CD1c-positive myeloid dendritic cell (primary cell): ENCODE measurements around the gene JHY.
A peak's percentile ranks its signal among the peaks of the same experiment; 100 is the strongest.

Experiments used
- DNase-seq: peaks from one replicate; pipeline ENCODE4 v3.0.0-alpha.2; 2016; ENCODE audit errors: extremely low spot score

Gene JHY

DNA sequence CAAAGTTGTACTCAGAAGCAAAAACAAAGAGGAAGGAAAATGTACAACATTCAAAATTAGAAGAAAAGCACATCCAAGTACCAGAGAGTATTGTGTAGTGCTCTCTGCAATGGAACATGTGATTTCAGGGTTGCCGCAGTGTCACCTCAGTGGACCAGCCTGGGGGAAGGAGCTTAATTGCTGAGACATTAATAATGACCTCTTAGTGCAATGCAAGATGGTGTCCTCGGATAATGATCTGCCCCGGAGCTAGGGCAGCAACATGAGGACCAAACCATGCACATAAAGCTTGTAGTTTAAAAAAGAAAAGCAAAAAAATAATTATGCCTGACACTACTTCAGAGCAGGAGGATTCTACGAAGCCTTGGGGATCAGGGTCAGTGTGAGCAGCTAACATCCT is 11.3 kb upstream of the JHY start:
- DNase-seq, result no peak

DNA sequence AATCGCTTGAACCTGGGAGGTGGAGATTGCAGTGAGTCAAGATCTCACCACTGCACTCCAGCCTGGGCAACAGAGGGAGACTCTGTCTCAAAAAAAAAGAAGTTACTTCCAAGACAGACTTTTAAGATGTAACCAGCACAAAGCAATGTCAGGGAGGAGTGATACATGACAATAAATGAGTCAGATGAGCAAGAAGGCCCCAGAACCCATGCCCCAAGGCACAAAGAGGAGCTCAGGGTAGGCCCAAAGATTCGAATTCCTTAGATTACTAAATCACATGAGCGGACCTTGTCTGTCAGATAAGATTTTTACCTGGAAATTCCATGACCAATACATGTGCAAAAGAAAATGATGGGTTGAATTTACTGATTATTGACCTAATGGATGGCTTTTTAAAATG is 10.5 kb upstream of the JHY start:
- no peak for DNase-seq

- DNase-seq, result no peak
Observed at GRCh38 chr11:122874991-122875390, 7.6 kb upstream of the JHY start.

GRCh38 chr11:122877732-122878131 is 4.8 kb upstream of the JHY start:
- DNase-seq, result no peak

DNA sequence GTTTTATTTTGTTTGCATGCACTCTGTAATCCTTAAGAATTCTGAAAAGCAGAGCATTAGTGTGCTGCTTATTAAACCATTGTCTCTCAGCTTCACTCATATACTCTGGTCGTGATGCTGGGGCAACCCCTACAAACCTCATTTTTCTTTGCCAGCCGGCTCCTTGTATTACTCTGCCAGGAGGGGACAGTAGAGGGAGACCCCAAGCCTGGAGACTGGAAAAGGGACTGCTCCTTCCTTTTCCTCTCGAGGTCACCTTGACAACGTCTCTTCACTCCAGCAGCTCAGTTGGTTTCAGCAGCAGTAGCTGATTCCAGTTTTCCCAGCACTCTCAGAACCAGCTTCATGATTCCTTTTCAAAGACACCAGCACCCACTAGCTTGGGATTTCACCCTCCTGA is 2.8 kb upstream of the JHY start:
- no peak for DNase-seq

DNA sequence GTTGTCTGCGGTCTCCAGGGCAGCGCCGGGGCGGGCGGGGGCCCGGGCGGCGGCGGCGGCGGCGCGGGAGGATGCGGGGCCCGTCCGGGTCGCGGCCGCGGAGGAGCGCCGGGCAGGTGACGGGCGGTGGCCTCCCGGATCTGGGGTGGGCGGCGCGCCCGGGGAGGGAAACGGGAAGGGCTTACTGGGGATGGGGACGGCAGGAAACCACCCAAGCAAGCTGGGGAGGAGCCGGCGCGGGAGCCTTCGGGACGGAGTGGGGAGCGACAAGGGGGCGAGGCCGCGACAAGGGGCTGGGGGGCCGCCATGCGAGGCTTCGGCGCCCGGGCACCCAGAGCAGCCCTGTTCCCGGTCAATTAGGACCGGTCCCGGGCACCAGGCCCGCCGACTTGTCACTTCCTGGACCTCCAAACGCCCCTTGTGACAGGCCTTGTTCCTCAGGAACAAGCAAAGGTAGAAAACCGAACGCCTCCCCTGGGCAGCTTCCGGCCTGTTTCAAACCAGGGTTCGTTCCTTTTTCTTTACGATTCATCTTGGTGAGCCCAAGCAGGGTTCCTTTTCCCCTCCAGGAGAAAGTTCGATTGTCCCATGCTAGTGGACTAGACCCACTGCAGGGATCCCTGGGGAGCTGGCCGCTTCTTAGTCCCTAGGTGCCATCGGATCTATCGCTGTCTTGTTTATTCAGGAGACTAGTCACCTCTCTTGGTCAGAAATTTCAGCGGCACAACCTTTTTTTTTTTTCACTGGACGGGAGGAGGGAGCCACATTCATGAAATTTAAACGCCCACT is 492 bp downstream of the JHY start:
- DNase-seq, result peak; percentile 81

DNA sequence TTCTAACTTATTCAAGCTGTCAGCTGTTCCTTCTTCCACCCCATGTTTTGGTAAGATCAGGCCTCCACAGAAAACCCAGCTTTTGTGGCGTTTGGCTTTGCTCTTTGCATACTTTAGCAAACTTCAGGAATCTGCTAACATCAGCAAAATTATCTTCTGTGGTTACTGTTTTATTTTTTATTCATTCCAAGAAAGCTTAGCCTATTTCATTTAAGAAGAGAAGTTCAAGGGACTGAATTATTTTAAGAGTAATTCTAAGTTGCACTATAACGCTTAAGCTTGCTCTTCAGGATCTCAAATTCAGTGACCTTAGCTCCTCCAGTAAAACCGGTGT is 1.1 kb downstream of the JHY start:
- no peak for DNase-seq

DNA sequence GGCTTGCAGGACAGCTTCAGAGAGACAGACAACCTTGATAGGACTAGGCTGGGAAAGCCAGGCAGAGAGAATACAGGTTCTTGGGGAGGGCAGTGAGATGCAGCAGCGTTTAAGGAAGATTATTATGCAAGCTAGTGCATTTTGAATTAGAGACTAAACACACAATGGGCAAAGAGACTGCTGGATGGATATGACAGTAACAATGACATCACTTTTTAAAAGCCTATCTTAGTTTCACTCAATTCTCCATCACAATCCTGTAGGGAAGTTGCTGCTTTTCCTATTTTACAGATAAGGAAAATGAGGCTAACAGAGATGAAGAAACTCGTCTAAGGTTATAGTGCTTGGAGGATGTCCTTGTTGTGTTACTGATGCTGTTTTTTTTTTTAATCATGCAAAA is 5.6 kb downstream of the JHY start:
- DNase-seq, result no peak

DNA sequence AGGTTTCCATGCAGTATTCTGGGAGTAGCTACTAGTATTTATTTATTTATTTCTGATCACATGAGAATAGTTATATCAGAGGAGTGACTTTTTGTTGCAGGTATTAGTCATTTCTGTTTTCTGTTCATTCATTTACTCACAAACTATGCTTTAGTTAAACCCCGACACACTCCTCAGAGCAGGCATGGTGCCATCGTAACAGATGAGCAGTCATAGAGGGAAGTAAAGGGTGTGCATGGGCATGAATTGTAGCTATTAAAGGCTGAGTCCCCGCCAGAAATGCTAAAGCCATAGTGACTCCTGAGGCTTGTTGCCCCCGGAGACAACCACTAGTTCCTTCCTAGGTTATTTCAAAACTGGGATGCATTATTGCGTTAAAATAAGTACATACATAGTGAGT is 10.6 kb downstream of the JHY start:
- DNase-seq, result no peak

DNA sequence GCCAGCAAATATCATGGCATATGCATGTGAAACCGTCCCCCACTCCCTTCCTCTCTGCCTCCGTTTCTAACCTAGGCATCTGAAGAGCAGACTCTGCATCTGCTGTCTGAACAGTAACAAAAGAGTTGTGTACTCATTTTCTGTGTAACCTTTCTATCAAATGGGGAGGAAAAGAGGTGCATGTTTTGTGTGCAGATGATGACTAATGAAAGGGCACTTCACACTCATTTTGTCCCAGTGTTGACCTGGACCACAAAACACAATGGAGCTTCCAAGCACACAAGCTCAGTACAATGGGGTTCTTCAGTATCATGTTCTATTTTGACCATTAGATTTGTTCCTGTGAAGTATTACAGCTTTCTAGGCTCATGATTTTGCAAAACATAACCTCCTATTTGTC is 13.0 kb downstream of the JHY start:
- no peak for DNase-seq

DNA sequence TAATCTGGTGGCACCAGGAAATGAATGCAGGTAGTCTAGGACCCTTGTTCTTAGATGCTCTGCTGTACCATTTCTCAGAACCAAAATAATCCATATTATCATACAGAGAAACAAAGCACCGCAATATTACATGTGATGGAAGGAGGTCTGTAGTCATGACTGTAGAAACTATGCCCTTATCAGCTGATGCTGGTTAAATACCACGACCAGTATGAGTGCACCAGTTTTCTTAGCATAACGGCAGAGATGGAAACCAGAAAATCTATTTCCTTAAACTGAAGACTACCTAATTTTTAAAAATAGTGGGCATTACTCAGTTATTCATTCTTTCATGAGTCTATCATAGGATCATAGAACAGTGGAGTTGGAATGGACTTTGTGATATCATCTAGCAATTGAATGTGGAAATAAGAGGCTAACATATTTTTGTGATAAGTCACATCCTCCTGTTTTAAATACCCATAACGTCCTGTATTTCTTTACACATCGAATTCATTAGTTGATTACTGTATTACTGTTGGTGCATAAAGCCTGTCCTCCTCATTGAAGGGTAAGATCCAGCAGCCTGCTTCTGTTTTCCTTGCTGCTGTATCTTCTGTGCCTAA is 15.1 kb downstream of the JHY start:
- DNase-seq, result no peak

GRCh38 chr11:122898799-122899198 is 16.2 kb downstream of the JHY start:
- DNase-seq, result no peak

GRCh38 chr11:122900587-122901202 is 18.1 kb downstream of the JHY start:
- DNase-seq, result no peak

- DNase-seq, result no peak
Observed at GRCh38 chr11:122902951-122903350, 20.4 kb downstream of the JHY start.

DNA sequence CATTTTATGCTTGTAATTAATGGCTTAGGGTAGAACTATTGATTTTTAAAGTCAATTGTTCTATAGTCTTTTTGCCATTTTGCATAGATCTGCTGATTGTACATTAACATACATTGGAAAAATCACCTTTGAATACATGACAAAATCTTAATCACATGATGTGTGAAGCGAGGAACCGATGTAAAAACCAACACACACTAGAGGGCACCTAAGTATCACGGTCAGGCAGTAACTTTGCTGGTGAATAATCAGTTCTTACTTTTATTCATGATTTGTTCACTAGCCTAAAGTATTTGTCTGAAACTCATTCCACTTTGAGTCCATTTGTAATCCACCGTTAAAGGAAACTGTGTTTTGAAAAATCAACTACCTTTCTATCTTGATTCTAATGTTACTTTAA is 28.2 kb downstream of the JHY start:
- peak; percentile 5 for DNase-seq

- DNase-seq, result no peak
Observed at GRCh38 chr11:122917311-122917710, 34.8 kb downstream of the JHY start.

DNA sequence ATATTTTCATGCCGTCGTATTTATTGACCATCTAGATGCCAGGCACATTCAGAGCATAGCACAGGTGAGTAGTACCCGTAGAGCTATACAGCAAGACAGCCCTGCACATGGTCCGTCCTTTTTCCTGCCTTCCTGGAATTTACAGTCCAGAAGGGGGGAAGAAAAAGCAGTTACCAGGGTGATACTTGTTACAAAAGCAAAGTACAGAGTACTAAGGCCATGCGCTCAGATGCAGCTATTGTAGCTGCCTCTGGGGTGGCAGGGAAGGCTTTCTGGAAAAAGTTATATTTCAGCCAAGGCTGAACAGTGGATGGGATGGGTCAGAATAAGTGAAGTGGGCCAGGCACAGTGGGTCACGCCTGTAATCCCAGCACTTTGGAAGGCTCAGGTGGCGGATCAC is 36.2 kb downstream of the JHY start:
- DNase-seq, result no peak

GRCh38 chr11:122920579-122920978 is 38.0 kb downstream of the JHY start:
- no peak for DNase-seq

- DNase-seq, result no peak
Observed at GRCh38 chr11:122922893-122923292, 40.3 kb downstream of the JHY start.

DNA sequence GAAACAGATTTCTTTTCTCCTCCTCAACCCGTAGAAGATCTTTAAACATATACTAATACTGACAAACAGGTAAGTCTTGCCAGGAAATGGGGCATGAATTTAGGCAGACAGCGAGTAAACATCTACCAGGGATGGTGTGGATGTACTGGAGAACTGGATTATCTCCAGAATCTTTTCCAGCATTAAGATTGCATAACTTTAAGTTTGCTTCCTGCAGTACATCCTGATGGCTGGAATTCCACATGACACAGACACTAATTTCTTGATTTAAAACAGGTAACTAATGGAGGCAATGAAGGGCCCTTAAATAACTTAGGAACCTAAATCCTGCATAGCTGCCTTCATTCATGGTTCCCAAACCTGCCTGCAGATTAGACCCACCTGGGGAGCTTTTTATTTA is 40.7 kb downstream of the JHY start:
- no peak for DNase-seq

DNA sequence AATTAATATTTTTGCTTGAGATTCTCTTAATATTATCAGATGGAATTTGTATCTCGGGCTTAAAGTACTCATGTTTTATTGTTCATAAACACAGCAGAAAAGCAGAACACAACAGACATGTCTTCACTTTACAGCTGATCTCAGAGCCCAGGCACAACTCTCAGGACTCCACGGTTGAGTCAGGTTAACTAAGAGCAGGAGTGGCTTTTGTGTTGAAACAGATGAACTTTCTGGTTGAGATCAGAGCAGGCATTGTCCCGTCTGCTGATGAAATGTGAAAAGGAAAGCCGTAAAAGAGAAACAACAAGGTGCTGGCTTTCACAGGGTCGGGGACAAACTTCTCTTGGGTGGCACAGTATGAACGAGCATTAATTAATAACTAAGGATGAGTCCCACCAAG is 49.0 kb downstream of the JHY start:
- DNase-seq, result no peak

DNA sequence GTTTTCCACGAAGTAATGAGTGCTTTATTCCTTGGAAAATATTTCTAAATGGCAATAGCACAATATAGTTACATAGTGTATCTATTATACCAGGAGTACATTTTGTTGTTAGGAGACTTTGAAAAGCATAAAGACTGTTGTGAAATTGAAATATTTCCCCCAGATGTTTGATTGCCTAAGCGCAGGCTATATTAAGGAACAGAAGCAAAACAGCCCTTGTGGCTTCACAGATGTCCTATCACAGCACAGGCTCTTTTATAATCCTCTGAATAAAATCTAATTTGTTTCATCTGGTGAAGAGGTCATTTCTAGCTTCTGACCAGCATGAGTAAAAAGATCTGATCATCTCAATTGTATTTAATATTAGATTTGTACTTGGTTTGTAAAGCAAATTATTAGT is 50.9 kb downstream of the JHY start:
- DNase-seq, result peak; percentile 5

DNA sequence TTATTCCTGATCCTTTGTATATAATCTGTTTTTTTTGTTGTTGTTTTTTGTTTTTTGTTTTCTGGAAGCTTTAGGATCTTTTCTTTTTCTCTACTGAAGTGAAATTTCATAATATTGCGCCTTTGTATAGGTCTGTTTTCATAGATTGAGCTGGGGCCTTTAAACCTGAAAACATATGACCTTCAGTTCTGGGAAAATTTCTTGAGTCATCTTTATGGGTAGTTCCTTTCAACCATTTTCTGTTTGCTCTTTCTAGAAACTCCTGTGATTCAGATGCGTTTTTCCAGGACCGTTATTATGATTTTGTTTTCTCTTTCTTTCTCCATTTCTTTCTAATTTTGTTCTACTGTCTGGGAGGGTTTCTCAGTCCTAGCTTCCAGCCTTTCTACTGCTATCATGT is 55.4 kb downstream of the JHY start:
- no peak for DNase-seq

DNA sequence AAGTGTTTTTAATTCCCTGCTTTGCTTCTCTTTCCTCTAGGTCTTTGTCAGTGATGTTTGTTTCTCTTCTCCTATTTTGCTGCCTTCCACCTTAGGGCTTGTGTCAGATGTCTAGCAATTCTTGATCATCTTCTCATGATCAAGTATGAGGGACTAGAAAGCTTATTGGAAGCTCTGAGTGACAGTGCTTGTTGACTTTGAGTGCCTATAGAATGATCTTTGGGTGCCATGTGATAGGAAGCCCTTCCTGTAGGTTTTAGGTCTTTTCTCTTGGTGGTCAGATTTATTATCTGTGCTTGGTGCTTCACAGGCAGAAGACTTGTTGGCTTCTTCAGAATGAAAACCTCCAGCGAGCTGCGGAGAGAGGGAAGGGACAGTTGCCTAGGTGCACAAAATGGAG is 56.0 kb downstream of the JHY start:
- no peak for DNase-seq
